Suprapubic skin (tissue), 4 donors: ENCODE data around the gene NOS1AP.

Experiments used
- CTCF ChIP-seq, 2 donors: fragments of 200-600 bp in 1 of 2; fragments of 450-650 bp in 1 of 2; sonication (generic) in 1 of 2; IDR thresholded peaks; one replicate each; pipeline ENCODE4 v1.5.1; 2016 to 2019; ENCODE audit warnings: antibody characterized with exemption in 2 of 2, mild to moderate bottlenecking in 1 of 2, moderate library complexity in 1 of 2
- POLR2A ChIP-seq, 2 donors: fragments of 450-650 bp; IDR thresholded peaks; one replicate each; pipeline ENCODE4 v1.6.1; 2017; ENCODE audit warnings: antibody characterized with exemption in 2 of 2, mild to moderate bottlenecking in 2 of 2, moderate library complexity in 2 of 2
- POLR2AphosphoS5 ChIP-seq, 3 donors: sonication (generic); formaldehyde crosslinking; IDR thresholded peaks; one replicate each; pipeline ENCODE4 v1.6.1; 2017; ENCODE audit warnings: antibody characterized with exemption in 3 of 3

GRCh38 chr1:162397039-162397448 lies 327.6 kb downstream of the NOS1AP start:
- TF ChIP-seq CTCF (IDR thresholded peaks at IDR 0.05) (no peak), POLR2A (IDR thresholded peaks at IDR 0.05) (no peak), POLR2AphosphoS5 (IDR thresholded peaks at IDR 0.05) (no peak)
